GM06990 (cell line): ENCODE data around the gene SPAAR.
"Not testable (repeated sequence)": the region's sequence is repeated elsewhere in the genome, so short reads cannot be mapped to it uniquely, and the experiment has no call there.

Source experiments
- DNase-seq: peaks from one replicate; pipeline ENCODE4 v3.0.0-alpha.2; 2011; ENCODE audit not compliant: insufficient read length; ENCODE audit errors: extremely low read depth
- H3K27me3 ChIP-seq: replicated peaks from 2 replicates; pipeline ENCODE4 v1.6.0; 2011; ENCODE audit warnings: low read length; ENCODE audit not compliant: control insufficient read depth, insufficient read depth
- H3K36me3 ChIP-seq: 2 replicates; pipeline ENCODE4 v1.5.1; 2011; ENCODE audit warnings: low read length; ENCODE audit not compliant: control insufficient read depth, insufficient read depth
- H3K4me3 ChIP-seq: replicated peaks from 2 replicates; pipeline ENCODE4 v1.5.1; 2011; ENCODE audit warnings: low read depth, mild to moderate bottlenecking, control low read depth, low read length
- CTCF ChIP-seq: IDR thresholded peaks from 2 replicates; pipeline ENCODE4 v1.5.1; 2011; ENCODE audit warnings: low read length, control low read depth, mild to moderate bottlenecking, inconsistent platforms; ENCODE audit not compliant: insufficient read depth, poor library complexity, severe bottlenecking

The SPAAR gene

GRCh38 chr9:35871545-35871944, 37.7 kb upstream of the SPAAR start:
- no peak for TF ChIP-seq CTCF
- no peaks in the 10 kb centered on the region for H3K27me3 ChIP-seq
- H3K36me3 ChIP-seq: no peaks in the 10 kb centered on the region
- no peak overlapping the region for H3K4me3 ChIP-seq
- DNase-seq: no peak

- no peak for DNase-seq
- Histone ChIP-seq H3K27me3 (no peaks in the 10 kb centered on the region), H3K4me3 (no peak overlapping the region), H3K36me3 (no peaks in the 10 kb centered on the region)
- no peak for TF ChIP-seq CTCF
Observed at GRCh38 chr9:35872505-35872904, 36.8 kb upstream of the SPAAR start.

- peak; percentile 97 for TF ChIP-seq CTCF
- no peak for DNase-seq
- Histone ChIP-seq H3K36me3 (no peaks in the 10 kb centered on the region), H3K4me3 (no peak overlapping the region), H3K27me3 (no peaks in the 10 kb centered on the region)
Observed at GRCh38 chr9:35882263-35882848, 26.9 kb upstream of the SPAAR start.

DNA sequence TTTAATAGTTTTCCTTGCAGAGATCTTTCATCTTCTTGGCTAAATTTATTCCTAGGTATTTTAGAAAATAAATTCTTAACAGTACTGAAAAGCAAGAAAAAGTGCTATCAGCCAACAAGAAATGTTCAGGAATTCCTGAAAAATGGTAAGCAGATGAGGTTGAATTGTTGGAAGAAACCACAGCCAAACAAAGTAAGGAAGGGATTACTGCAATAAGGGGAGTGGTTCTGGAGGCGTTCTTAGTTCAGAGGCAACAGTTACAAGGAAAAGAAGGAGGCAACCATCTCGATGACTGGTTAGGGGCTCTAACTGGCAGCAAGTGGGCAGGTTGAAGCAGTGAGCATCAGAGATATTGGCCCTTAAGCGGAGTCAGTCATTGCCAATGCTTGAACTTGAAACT, 26.3 kb upstream of the SPAAR start:
- TF ChIP-seq CTCF: no peak
- Histone ChIP-seq H3K36me3 (no peaks in the 10 kb centered on the region), H3K27me3 (no peaks in the 10 kb centered on the region), H3K4me3 (no peak overlapping the region)
- DNase-seq: no peak

- not testable (repeated sequence) for H3K4me3 ChIP-seq, H3K27me3 ChIP-seq, H3K36me3 ChIP-seq, DNase-seq
Observed at GRCh38 chr9:35884908-35885307, 24.4 kb upstream of the SPAAR start.

DNA sequence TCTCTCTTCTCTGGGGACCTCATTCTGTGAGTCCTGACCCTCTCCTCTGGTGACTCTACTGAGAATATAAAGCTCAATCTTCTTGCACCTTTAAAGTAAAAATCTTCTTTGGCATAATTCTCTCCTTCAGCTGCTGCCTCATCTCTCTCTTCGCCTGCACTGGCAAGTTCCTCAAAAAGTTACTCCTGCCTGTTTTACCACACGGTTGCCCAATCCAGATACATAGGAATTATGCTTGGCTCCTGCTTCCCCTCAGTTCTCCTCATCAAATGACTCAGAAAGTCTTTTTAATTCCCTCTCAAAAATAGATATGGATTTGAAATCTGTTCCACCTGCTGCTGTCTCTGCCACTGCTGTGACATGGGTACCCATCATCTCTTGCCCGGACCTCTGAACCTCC, 17.6 kb upstream of the SPAAR start:
- Histone ChIP-seq H3K36me3 (no peaks in the 10 kb centered on the region), H3K27me3 (no peaks in the 10 kb centered on the region), H3K4me3 (no peak overlapping the region)
- TF ChIP-seq CTCF: no peak
- DNase-seq: no peak
